Activated CD8-positive, alpha-beta memory T cell treated with anti-CD3 and anti-CD28 coated beads, Interleukin-2, amount 10 ng/mL, durations not matched to agents 7 days and 5 days (primary cell): ENCODE results near the gene ORC2. TPM values are rescaled to one million over a fixed set of nuclear protein-coding genes. Genes with fewer than 3 reads are reported as not detected.
"Not testable (repeated sequence)": the region's sequence is repeated elsewhere in the genome, so short reads cannot be mapped to it uniquely, and the experiment has no call there.

ENCODE experiments used
- ATAC-seq: fragments of 150-1000 bp; cut with Tn5 transposase; one replicate; pipeline ENCODE4 v1.10.0; 2021; ENCODE audit warnings: moderate library complexity
- CTCF ChIA-PET: fragments of 350-600 bp; sonication (Branson Sonifier 250); formaldehyde crosslinking; loops from one replicate; lab custom pipeline; 2021; ENCODE audit warnings: antibody characterized with exemption; lab: Charles Lee
- DNase-seq: peaks from one replicate; pipeline ENCODE4 v3.0.0-alpha.2; 2020
- H3K27ac Mint-ChIP-seq: one replicate; pipeline ENCODE4 v1.8.0; 2021; ENCODE audit warnings: mild to moderate bottlenecking, mixed read lengths
- H3K27me3 Mint-ChIP-seq: one replicate; pipeline ENCODE4 v1.8.0; 2021; ENCODE audit warnings: mixed read lengths
- H3K36me3 Mint-ChIP-seq: one replicate; pipeline ENCODE4 v1.8.0; 2021; ENCODE audit warnings: mild to moderate bottlenecking, mixed read lengths
- H3K4me1 Mint-ChIP-seq: one replicate; pipeline ENCODE4 v1.8.0; 2021; ENCODE audit warnings: mixed read lengths
- H3K4me3 Mint-ChIP-seq: one replicate; pipeline ENCODE4 v1.8.0; 2021; ENCODE audit warnings: mild to moderate bottlenecking, moderate library complexity, mixed read lengths
- H3K9me3 Mint-ChIP-seq: one replicate; pipeline ENCODE4 v1.8.0; 2022; ENCODE audit warnings: low read depth, mixed read lengths
- total RNA-seq, 2 experiments: library from RNA; stranded (reverse); gene quantifications; one replicate each; pipeline ENCODE4 v1.2.3, GENCODE V29; 2021

Gene ORC2
- total RNA-seq, 2 experiments from 2014 or later, result 54.8 to 57.8 TPM

DNA sequence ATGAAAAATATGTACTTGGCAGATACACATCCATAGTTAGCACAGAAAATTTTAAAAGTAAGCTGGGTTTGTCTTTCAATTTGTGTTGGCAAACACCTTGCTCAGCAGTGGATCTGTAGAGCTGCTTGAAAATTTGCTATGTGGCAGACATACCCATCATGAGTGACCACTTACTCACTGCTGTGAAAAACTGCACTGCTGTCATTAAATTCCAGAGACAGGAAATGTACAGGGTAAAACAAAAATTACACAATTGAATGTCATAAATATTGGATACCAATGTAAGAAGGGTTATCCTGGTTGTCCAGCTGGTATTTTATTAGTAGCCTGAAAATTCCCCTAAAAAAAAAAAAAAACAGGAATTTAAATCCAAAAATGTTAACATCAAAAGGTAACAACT lies 49.8 kb downstream of the ORC2 start:
- H3K27me3 Mint-ChIP-seq, result no peaks in the 10 kb centered on the region
- ATAC-seq (no peak), DNase-seq (no peak)
- peaks cover 42% of the 10 kb centered on the region for H3K36me3 Mint-ChIP-seq
- H3K4me1 Mint-ChIP-seq, result peaks cover 4% of the 10 kb centered on the region
- H3K9me3 Mint-ChIP-seq, result no peaks in the 10 kb centered on the region
- H3K4me3 Mint-ChIP-seq, result no peak overlapping the region
- no peak overlapping the region for H3K27ac Mint-ChIP-seq
- CTCF ChIA-PET, result interaction anchor here (0.9 to 2.8 kb wide), 5 partner anchors 8 to 319 kb away, joined by 3 to 11 read pairs (median 5); no protein-coding TSS in a partner anchor

DNA sequence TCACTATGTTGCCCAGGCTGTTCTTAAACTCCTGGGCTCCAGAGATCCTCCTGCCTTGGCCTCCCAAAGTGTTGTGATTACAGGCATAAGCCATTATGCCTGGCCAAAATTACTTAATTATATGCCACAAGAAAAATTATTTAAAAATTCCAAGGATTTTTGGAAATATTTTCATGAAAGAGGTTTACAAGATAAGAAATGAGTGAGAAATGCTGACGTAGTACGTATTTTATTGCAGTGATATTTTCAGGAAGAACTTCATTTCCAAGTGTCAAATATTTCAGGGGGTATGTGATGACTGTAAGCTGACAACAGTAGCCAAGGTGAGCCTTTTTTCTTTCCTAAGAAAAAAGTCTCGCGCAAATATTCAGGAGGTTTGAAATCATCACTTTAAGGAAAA lies 53.5 kb downstream of the ORC2 start:
- no peak overlapping the region for H3K27ac Mint-ChIP-seq
- CTCF ChIA-PET, result no interaction called here
- peaks cover 7% of the 10 kb centered on the region for H3K4me1 Mint-ChIP-seq
- peaks cover 31% of the 10 kb centered on the region for H3K36me3 Mint-ChIP-seq
- ATAC-seq, result no peak
- no peaks in the 10 kb centered on the region for H3K27me3 Mint-ChIP-seq
- no peaks in the 10 kb centered on the region for H3K9me3 Mint-ChIP-seq
- DNase-seq, result no peak
- no peak overlapping the region for H3K4me3 Mint-ChIP-seq

GRCh38 chr2:200905618-200906296 lies 57.7 kb downstream of the ORC2 start:
- CTCF ChIA-PET, result interaction anchor here (0.6 to 7.9 kb wide), 31 partner anchors 8 to 328 kb away, joined by 3 to 110 read pairs (median 5); partner anchors contain the start of genes CASP10, CLK1, HYCC2 and NDUFB3
- peaks cover 23% of the 10 kb centered on the region for H3K36me3 Mint-ChIP-seq
- no peak overlapping the region for H3K4me3 Mint-ChIP-seq

DNA sequence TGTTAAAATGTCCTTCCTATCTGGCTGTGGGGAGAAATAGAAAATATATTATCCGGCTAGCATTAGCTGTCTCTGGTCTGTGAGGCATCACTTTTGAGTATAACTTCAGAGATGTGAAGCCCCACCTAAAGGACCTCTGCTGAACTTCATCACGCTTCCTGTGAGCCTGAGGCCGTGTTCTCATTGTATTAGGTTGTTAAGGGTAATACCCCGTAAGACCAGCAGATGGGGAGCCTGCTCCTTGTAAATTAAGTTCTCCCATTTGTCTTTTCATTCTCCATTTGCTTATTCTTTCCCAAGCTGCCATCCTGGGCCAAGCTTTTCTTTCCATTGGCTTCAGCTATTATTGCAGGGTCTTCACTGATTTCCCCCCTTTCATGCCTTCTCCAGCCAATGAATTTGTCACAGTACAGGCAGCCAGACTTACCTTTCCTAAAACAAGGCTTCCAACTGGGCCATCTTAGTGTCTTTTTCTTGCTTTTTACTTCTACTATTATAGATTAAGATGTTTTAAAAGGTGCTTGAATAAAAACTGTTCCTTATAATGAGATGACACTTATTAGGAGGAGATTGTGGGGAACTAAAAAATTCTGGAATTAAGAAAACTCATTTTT lies 61.9 kb downstream of the ORC2 start:
- DNase-seq (peak; percentile 89), ATAC-seq (peak; percentile 100)
- CTCF ChIA-PET, result interaction anchor here (0.6 to 7.9 kb wide), 26 partner anchors 11 to 331 kb away, joined by 3 to 110 read pairs (median 4); partner anchors contain the start of genes CASP10, CFLAR, HYCC2 and NDUFB3
- H3K27me3 Mint-ChIP-seq, result no peaks in the 10 kb centered on the region
- H3K9me3 Mint-ChIP-seq, result no peaks in the 10 kb centered on the region
- H3K27ac Mint-ChIP-seq, result peak overlapping the region; percentile 72
- peaks cover 25% of the 10 kb centered on the region for H3K4me1 Mint-ChIP-seq
- H3K36me3 Mint-ChIP-seq, result peaks cover 43% of the 10 kb centered on the region
- no peak overlapping the region for H3K4me3 Mint-ChIP-seq

More at GRCh38 chr2:200905618-200906296, 57.7 kb downstream of the ORC2 start:
- peak; percentile 79 for DNase-seq
- peak; percentile 53 for ATAC-seq
- no peaks in the 10 kb centered on the region for H3K9me3 Mint-ChIP-seq
- H3K4me1 Mint-ChIP-seq, result peaks cover 13% of the 10 kb centered on the region
- H3K27ac Mint-ChIP-seq, result no peak overlapping the region
- no peaks in the 10 kb centered on the region for H3K27me3 Mint-ChIP-seq

- ATAC-seq, result no peak
- Mint-ChIP-seq H3K27ac (peak overlapping the region; percentile 17), H3K27me3 (no peaks in the 10 kb centered on the region), H3K9me3 (no peaks in the 10 kb centered on the region), H3K36me3 (peaks cover 47% of the 10 kb centered on the region), H3K4me1 (peaks cover 22% of the 10 kb centered on the region), H3K4me3 (no peak overlapping the region)
- no peak for DNase-seq
- CTCF ChIA-PET, result interaction anchor here (0.9 kb wide), 1 partner anchor 170 kb away, joined by 3 read pairs; no protein-coding TSS in a partner anchor
Observed at GRCh38 chr2:200899482-200899881, 64.0 kb downstream of the ORC2 start.

DNA sequence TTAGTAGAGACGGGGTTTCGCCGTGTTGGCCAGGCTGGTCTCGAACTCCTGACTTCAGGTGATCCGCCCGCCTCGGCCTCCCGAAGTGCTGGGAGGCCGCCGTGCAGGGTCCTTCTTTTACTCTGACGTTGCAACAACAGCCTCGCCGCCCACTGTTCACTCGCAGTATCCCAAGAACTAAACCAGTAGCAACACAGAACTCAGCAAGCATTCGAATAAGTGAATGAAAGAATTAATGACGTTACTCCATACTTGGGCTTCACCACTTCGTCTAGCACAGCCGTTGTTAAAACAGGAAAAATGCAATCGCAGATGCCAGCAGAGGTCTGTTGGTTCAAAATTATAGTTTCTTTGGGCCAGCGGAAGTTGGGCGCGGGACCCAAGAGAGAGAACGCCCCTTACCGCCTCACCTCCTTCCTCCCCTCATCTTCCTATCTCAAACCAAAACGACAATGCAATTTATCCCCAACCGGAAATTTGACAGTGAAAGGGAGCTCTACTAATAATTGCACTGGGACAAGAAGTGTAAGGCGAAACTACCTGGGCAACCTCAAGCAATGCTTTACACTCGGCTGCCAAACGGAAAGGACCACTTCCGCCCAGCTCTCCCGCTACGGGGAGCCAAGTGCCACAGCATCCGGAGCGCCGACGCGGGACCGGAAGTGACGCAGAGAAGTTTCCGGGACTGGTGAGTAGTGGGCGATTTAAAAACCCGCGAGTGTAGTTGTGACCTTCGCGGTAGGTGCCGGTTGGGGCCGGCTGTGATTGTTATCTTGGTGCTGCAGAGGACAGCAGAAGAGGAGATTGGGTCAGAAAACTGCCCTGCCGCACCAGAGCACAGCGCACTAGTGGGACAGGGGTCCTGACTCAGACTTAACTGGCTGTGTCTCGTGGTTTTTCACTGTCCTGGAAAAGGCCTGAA lies 74.5 kb downstream of the ORC2 start, which contains the start of the genes NIF3L1 and PPIL3:
NIF3L1 (plus strand) TSS at position 668 of the 922 bp plus-strand sequence. CDS start 2,573 bp downstream, outside the sequence.
PPIL3 (minus strand) TSS at position 374 of the 922 bp plus-strand sequence. CDS start 1,462 bp downstream, outside the sequence.
- CTCF ChIA-PET, result interaction anchor here (0.8 to 2.1 kb wide), 16 partner anchors 9 to 344 kb away, joined by 3 to 17 read pairs (median 4); partner anchors contain the start of genes CASP10, CFLAR, CLK1 and ORC2
- H3K27me3 Mint-ChIP-seq, result no peaks in the 10 kb centered on the region
- peaks cover 22% of the 10 kb centered on the region for H3K36me3 Mint-ChIP-seq
- peak within 1 kb of the TSS; percentile 89 for H3K4me3 Mint-ChIP-seq
- ATAC-seq, result peak; percentile 78
- H3K4me1 Mint-ChIP-seq, result peaks cover 52% of the 10 kb centered on the region
- peak; percentile 99 for DNase-seq
- H3K27ac Mint-ChIP-seq, result peak within 1 kb of the TSS; percentile 97
- H3K9me3 Mint-ChIP-seq, result no peaks in the 10 kb centered on the region

- DNase-seq, H3K27me3 Mint-ChIP-seq, H3K27ac Mint-ChIP-seq, ATAC-seq, H3K9me3 Mint-ChIP-seq, H3K4me3 Mint-ChIP-seq, CTCF ChIA-PET: not testable (repeated sequence)
- H3K36me3 Mint-ChIP-seq, result peaks cover 48% of the 10 kb centered on the region
- peaks cover 28% of the 10 kb centered on the region for H3K4me1 Mint-ChIP-seq
Observed at GRCh38 chr2:200881715-200882249, 81.7 kb downstream of the ORC2 start.

- ATAC-seq (no peak), DNase-seq (no peak)
- no peak overlapping the region for H3K4me3 Mint-ChIP-seq
- peaks cover 53% of the 10 kb centered on the region for H3K36me3 Mint-ChIP-seq
- no peaks in the 10 kb centered on the region for H3K9me3 Mint-ChIP-seq
- peaks cover 12% of the 10 kb centered on the region for H3K4me1 Mint-ChIP-seq
- CTCF ChIA-PET, result no interaction called here
- H3K27ac Mint-ChIP-seq, result no peak overlapping the region
- no peaks in the 10 kb centered on the region for H3K27me3 Mint-ChIP-seq
Observed at GRCh38 chr2:200878289-200878880, 85.1 kb downstream of the ORC2 start.

DNA sequence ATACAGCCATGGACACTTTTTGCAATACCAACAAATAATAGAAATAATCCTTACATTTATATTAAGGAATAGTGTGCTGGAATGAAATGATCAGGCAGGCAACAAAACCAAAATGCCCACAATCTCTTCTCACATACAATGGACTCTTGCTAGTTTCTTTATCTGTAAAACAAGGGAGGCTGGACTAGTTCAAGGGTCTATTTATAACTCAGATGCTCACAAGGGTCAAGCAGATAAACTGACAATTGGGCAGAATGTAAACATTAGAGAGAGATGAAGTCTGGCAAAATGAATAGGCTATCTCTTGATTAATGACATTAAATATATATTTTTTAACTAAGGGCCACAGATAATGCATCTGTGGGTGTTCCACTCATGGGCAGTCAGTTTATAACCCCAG lies 86.0 kb downstream of the ORC2 start:
- Mint-ChIP-seq H3K36me3 (peaks cover 57% of the 10 kb centered on the region), H3K4me3 (no peak overlapping the region), H3K9me3 (no peaks in the 10 kb centered on the region), H3K27ac (no peak overlapping the region), H3K27me3 (no peaks in the 10 kb centered on the region), H3K4me1 (peaks cover 8% of the 10 kb centered on the region)
- ATAC-seq, result no peak
- DNase-seq, result no peak
- CTCF ChIA-PET, result no interaction called here

DNA sequence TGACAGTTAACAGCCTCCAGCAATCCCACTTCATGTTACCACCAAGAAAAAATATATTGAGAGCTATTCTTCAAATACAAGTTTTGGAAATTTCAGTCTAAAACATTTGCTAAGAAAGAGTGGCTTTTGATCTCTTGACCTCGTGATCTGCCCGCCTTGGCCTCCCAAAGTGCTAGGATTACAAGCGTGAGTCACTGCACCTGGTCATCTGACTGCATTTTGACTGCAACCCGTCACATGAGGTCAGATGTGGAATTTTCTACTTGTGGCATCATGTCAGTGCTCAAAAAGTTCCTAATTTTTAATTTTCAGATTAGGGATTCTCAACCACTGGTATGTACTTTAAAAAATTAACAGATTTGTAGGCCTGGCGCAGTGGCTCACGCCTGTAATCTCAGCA lies 89.9 kb downstream of the ORC2 start:
- Mint-ChIP-seq H3K9me3 (no peaks in the 10 kb centered on the region), H3K27ac (no peak overlapping the region), H3K4me3 (no peak overlapping the region), H3K36me3 (peaks cover 54% of the 10 kb centered on the region), H3K4me1 (peaks cover 17% of the 10 kb centered on the region), H3K27me3 (no peaks in the 10 kb centered on the region)
- ATAC-seq (no peak), DNase-seq (no peak)
- CTCF ChIA-PET, result interaction anchor here (0.6 to 1.2 kb wide), 2 partner anchors 15 to 1390 kb away, joined by 3 read pairs; partner anchors contain the start of genes NIF3L1 and PPIL3

DNA sequence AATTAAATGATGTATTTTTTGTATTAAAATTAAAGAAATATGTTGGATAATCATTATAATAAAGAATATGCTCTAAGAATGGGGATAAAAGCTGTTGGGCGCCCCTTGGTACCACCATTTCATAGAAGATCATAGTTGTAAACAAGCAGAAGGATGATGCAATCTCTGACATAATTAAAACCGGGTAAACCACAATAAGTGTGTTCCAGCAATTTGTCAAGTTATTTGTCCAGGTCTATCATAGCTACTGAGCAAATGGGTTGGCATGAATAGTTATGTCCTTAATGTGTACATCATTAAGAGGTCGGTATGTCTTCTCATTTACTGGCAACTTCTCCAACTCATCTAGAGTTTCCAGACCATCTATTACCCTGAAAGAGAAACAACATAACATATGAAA lies 92.3 kb downstream of the ORC2 start:
- Mint-ChIP-seq H3K27me3 (no peaks in the 10 kb centered on the region), H3K4me1 (peaks cover 20% of the 10 kb centered on the region), H3K27ac (peak overlapping the region; percentile 40), H3K4me3 (no peak overlapping the region), H3K9me3 (no peaks in the 10 kb centered on the region), H3K36me3 (peaks cover 56% of the 10 kb centered on the region)
- CTCF ChIA-PET, result interaction anchor here (0.7 kb wide), 1 partner anchor 35 kb away, joined by 3 read pairs; no protein-coding TSS in a partner anchor
- DNase-seq (no peak), ATAC-seq (no peak)

DNA sequence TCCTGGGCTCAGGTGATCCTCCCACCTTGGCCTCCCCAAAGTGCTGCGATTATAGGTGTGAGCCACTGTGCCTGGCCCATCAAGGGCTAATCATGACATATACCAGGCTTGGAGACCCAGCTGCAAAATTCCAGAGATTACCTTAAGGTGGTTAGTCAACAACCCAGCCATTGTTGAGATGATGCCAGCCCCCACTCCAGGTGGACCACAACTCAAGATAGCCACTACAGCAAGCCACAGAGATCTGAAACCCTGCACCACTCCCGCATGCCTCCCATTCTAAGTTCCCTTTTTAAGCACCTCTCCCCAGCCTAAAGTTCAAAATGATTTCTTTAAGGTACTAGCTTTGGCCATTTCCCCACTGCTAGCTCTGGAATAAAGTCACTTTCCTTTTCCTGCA lies 94.4 kb downstream of the ORC2 start:
- H3K4me1 Mint-ChIP-seq, result peaks cover 32% of the 10 kb centered on the region
- DNase-seq (no peak), ATAC-seq (no peak)
- H3K4me3 Mint-ChIP-seq, result no peak overlapping the region
- CTCF ChIA-PET, result interaction anchor here (0.9 to 1.5 kb wide), 3 partner anchors 15 to 19 kb away, joined by 3 to 7 read pairs (median 4); no protein-coding TSS in a partner anchor
- no peaks in the 10 kb centered on the region for H3K27me3 Mint-ChIP-seq
- peak overlapping the region; percentile 65 for H3K27ac Mint-ChIP-seq
- peaks cover 47% of the 10 kb centered on the region for H3K36me3 Mint-ChIP-seq
- H3K9me3 Mint-ChIP-seq, result no peaks in the 10 kb centered on the region
